SJSA1 (cell line): ENCODE results near the gene WDR27. TPM values are rescaled to one million over a fixed set of nuclear protein-coding genes. Genes with fewer than 3 reads are reported as not detected.

Experiments used
- DNase-seq, 2 experiments: peaks; one replicate each; pipeline ENCODE4 v3.0.0-alpha.2; 2015 to 2020; ENCODE audit warnings: low spot score in 2 of 2, low read depth in 1 of 2
- H3K27ac ChIP-seq: fragments of 250-450 bp; sonication (Bioruptor Pico); 2 replicates; pipeline ENCODE4 v1.5.1; 2020; ENCODE audit warnings: mild to moderate bottlenecking, moderate library complexity
- H3K27me3 ChIP-seq: fragments of 250-450 bp; sonication (Bioruptor Pico); replicated peaks from 2 replicates; pipeline ENCODE4 v1.5.1; 2020; ENCODE audit warnings: mild to moderate bottlenecking, moderate library complexity
- H3K36me3 ChIP-seq: fragments of 250-450 bp; sonication (Bioruptor Pico); 2 replicates; pipeline ENCODE4 v1.5.1; 2020; ENCODE audit warnings: mild to moderate bottlenecking
- H3K4me1 ChIP-seq: fragments of 250-450 bp; sonication (Bioruptor Pico); replicated peaks from 2 replicates; pipeline ENCODE4 v1.6.1; 2021; ENCODE audit warnings: mild to moderate bottlenecking
- H3K4me3 ChIP-seq: fragments of 250-450 bp; sonication (Bioruptor Pico); 2 replicates; pipeline ENCODE4 v1.5.1; 2020; ENCODE audit warnings: mild to moderate bottlenecking
- H3K9me3 ChIP-seq: fragments of 250-450 bp; sonication (Bioruptor Pico); replicated peaks from 2 replicates; pipeline ENCODE4 v1.5.1; 2020; ENCODE audit warnings: mild to moderate bottlenecking
- total RNA-seq: library from RNA; depleted of rRNA; stranded (reverse); fragments of >200 nt; shearing (Covaris generic); gene quantifications from 2 replicates; pipeline ENCODE4 v1.2.3, GENCODE V29; 2014

Gene WDR27
- total RNA-seq, 1 experiment from 2014 or later: 9.6 TPM

DNA sequence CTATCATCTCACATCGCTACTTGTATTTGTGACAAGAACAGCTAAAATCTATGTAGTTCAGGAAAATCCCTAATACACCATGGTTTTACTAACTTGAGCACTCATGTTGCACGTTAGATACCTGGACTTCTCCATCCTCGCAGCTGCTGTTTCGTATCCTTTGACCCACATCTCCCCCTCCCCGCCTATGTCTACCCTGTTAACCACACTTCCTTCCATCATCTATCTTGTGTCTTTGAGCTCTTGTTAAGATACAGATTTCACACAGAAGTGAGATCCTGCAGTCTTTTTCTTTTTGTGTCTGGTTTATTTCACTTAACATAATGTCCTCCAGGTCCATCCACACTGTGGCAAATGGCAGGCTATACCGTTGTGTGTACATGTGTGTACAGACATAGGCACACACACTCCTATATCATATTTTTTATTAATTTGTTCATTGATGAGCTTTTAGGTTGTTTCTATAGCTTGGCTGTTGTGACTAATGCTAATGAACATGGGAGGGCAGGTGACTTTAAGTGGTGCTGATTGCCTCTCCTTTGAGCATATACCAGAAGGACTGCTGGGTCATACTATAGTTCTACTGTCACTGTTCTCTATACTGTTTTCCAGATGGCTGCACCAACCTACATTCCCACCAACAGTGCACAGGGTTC, 117.8 kb downstream of the WDR27 start:
- DNase-seq: no peak
- Histone ChIP-seq H3K27ac (no peak overlapping the region), H3K4me1 (no peaks in the 10 kb centered on the region; the same call in 1 of the 2 replicates), H3K4me3 (no peak overlapping the region), H3K9me3 (no peaks in the 10 kb centered on the region), H3K36me3 (no peaks in the 10 kb centered on the region), H3K27me3 (no peaks in the 10 kb centered on the region)

GRCh38 chr6:169579407-169580111, 122.3 kb downstream of the WDR27 start:
- H3K4me3 ChIP-seq: no peak overlapping the region
- no peak for DNase-seq
- H3K36me3 ChIP-seq: no peaks in the 10 kb centered on the region
- H3K27me3 ChIP-seq: no peaks in the 10 kb centered on the region
- H3K27ac ChIP-seq: no peak overlapping the region
- H3K4me1 ChIP-seq: no peaks in the 10 kb centered on the region
- no peaks in the 10 kb centered on the region for H3K9me3 ChIP-seq

DNA sequence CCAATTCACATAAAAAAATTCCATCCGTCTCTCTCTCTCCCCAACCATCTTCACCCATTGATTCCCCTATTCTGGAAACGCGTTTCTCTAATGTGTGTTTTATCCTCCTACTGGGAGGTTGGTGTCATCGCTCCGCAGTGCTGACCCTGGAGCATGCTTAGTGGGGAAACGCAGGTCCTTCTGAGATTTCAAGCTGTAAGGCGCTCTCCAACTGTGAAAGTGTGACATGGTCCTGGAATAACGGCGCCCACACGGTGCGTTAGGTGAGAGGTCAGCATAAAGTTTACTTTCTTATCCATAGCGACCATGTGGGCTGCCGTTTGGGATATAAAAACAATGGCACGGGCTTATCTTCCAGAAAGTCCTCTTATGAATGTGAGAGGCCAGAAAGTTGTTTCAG, 123.9 kb downstream of the WDR27 start:
- Histone ChIP-seq H3K27ac (no peak overlapping the region), H3K9me3 (no peaks in the 10 kb centered on the region), H3K4me1 (no peaks in the 10 kb centered on the region), H3K36me3 (no peaks in the 10 kb centered on the region), H3K27me3 (no peaks in the 10 kb centered on the region), H3K4me3 (no peak overlapping the region)
- no peak for DNase-seq

DNA sequence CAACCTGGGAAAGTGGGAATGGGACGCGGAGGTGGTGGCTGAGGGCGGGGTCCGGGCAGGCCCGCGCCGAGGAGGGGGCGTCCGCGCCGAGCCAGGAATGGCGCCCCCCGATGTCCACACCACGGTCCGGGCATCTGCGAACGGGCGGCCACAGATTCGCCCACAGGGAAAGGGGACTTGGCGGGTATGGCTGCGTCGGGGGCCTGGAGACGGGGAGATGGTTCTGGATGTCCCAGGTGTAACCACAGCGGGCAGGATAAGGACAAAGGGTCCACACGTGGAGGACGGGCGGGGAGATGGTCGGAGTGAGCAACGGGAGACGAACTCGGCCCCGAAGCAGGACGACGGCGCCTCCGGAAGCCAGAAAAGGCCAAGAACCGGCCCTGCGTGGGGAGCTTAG, 124.6 kb downstream of the WDR27 start:
- DNase-seq: no peak
- H3K27me3 ChIP-seq: no peaks in the 10 kb centered on the region
- no peaks in the 10 kb centered on the region for H3K4me1 ChIP-seq
- no peaks in the 10 kb centered on the region for H3K36me3 ChIP-seq
- no peak overlapping the region for H3K4me3 ChIP-seq
- no peaks in the 10 kb centered on the region for H3K9me3 ChIP-seq
- H3K27ac ChIP-seq: no peak overlapping the region

GRCh38 chr6:169575821-169576220, 126.0 kb downstream of the WDR27 start:
- H3K9me3 ChIP-seq: no peaks in the 10 kb centered on the region
- no peak overlapping the region for H3K4me3 ChIP-seq
- no peaks in the 10 kb centered on the region for H3K36me3 ChIP-seq
- DNase-seq: no peak
- H3K27ac ChIP-seq: no peak overlapping the region
- no peaks in the 10 kb centered on the region for H3K27me3 ChIP-seq
- peaks cover 14% of the 10 kb centered on the region for H3K4me1 ChIP-seq

GRCh38 chr6:169575365-169575764, 126.5 kb downstream of the WDR27 start:
- H3K9me3 ChIP-seq: no peaks in the 10 kb centered on the region
- no peak overlapping the region for H3K4me3 ChIP-seq
- H3K36me3 ChIP-seq: no peaks in the 10 kb centered on the region
- DNase-seq: no peak
- H3K27ac ChIP-seq: no peak overlapping the region
- H3K4me1 ChIP-seq: peaks cover 18% of the 10 kb centered on the region
- no peaks in the 10 kb centered on the region for H3K27me3 ChIP-seq

DNA sequence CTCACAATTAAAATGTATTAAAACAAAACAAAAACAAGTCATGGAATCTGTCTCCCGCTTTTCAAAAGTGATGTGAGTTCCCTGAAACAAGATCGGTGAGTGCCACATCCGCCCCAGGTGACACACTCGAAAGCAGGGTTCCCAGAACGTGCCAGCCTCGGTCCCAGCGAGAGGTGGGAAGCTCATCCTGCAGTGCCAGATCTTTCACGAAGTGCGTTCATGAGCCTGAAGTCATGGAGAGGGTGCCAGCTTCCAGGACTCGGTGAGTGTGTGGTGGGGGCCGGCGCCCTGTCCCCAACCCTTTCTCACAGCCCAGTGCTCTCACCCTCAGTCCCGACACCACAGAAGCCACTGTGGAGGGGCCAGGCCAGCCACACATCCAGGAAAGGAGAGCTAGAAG, 127.4 kb downstream of the WDR27 start:
- no peak for DNase-seq
- H3K27ac ChIP-seq: no peak overlapping the region
- H3K27me3 ChIP-seq: no peaks in the 10 kb centered on the region

GRCh38 chr6:169573883-169574282, 127.9 kb downstream of the WDR27 start:
- no peak overlapping the region for H3K27ac ChIP-seq
- DNase-seq: no peak
- H3K4me3 ChIP-seq: no peak overlapping the region
- H3K36me3 ChIP-seq: no peaks in the 10 kb centered on the region
- no peaks in the 10 kb centered on the region for H3K27me3 ChIP-seq
- H3K4me1 ChIP-seq: peaks cover 21% of the 10 kb centered on the region
- no peaks in the 10 kb centered on the region for H3K9me3 ChIP-seq

More for the DNA sequence above, 127.4 kb downstream of the WDR27 start:
- Histone ChIP-seq H3K9me3 (no peaks in the 10 kb centered on the region), H3K4me3 (no peak overlapping the region), H3K36me3 (no peaks in the 10 kb centered on the region), H3K4me1 (peaks cover 21% of the 10 kb centered on the region)

GRCh38 chr6:169571123-169571962, 130.5 kb downstream of the WDR27 start:
- H3K4me1 ChIP-seq: peaks cover 21% of the 10 kb centered on the region
- no peaks in the 10 kb centered on the region for H3K27me3 ChIP-seq
- H3K4me3 ChIP-seq: no peak overlapping the region
- H3K9me3 ChIP-seq: no peaks in the 10 kb centered on the region
- peak; percentile 60 to 81 for DNase-seq
- peak overlapping the region; percentile 64 for H3K27ac ChIP-seq
- H3K36me3 ChIP-seq: no peaks in the 10 kb centered on the region

GRCh38 chr6:169568314-169569087, 133.3 kb downstream of the WDR27 start:
- Histone ChIP-seq H3K4me3 (no peak overlapping the region), H3K9me3 (no peaks in the 10 kb centered on the region), H3K36me3 (no peaks in the 10 kb centered on the region), H3K27me3 (no peaks in the 10 kb centered on the region), H3K27ac (no peak overlapping the region), H3K4me1 (peaks cover 21% of the 10 kb centered on the region)
- no peak for DNase-seq

DNA sequence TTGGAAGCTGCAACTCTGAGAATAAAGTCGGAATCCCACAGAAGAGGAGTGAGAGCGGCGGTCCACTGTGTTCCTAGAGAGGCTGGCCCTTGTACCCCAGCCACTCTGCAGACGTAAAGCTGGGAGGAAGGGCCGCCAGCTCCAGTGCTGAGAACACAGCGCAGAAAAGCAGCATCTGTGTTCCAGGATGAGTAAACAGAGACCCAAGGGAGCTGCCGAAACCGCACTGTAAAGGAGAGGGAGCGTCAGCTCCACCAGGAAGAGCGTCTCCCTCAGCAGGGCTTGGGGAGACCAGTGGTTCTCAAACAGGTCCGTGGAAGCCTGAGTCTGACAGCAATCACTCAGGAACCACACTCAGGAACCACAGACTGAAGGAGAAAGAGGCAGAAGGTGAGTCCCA, 134.0 kb downstream of the WDR27 start:
- Histone ChIP-seq H3K27ac (no peak overlapping the region), H3K27me3 (no peaks in the 10 kb centered on the region)

DNA sequence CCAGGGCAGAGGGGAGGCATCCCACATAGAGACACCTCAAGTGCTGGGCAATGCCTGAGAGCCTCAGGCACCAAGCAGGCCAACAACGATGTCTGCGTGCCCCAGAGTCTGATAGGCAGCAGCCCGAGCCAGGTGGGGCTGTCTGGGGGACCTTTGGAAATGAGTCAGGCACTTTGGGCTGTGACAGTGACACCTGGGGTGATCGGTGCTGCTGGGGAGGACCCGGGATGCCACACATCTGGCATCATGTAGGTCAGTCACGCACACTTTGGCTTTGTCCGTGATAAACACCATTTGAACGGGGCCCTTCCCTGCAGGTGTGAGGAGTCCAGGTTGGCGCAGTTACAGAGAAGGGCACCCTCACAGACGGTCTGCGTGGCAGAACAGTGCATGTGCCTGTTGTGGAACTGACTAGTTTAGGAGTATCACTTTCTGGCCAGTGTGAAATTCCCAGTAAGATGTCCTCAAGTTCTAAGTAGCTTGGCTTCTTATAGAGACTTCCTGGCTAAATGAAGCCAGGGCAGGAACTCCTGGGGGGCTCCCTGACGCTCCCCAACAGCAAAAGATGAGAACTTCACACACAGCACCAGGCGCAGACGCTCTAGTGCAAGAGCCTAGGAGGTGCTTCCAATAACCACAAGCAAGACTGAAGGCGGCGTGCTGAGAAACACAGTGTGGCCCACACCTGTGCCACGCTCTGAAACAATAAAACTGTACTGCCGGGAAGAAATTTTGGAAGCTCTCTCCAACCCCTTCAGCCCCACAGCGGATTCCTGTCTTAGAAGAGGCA, 134.7 kb downstream of the WDR27 start:
- DNase-seq: no peak
- Histone ChIP-seq H3K27ac (no peak overlapping the region), H3K4me3 (no peak overlapping the region), H3K27me3 (no peaks in the 10 kb centered on the region), H3K36me3 (no peaks in the 10 kb centered on the region), H3K4me1 (peaks cover 21% of the 10 kb centered on the region), H3K9me3 (no peaks in the 10 kb centered on the region)

More for the DNA sequence above, 134.0 kb downstream of the WDR27 start:
- H3K4me3 ChIP-seq: no peak overlapping the region
- peaks cover 21% of the 10 kb centered on the region for H3K4me1 ChIP-seq
- no peaks in the 10 kb centered on the region for H3K36me3 ChIP-seq
- no peaks in the 10 kb centered on the region for H3K9me3 ChIP-seq
- DNase-seq: no peak

- Histone ChIP-seq H3K4me1 (peaks cover 12% of the 10 kb centered on the region), H3K27ac (no peak overlapping the region)
Measured at GRCh38 chr6:169566319-169566718, 135.5 kb downstream of the WDR27 start.

More at GRCh38 chr6:169566319-169566718, 135.5 kb downstream of the WDR27 start:
- Histone ChIP-seq H3K4me3 (no peak overlapping the region), H3K36me3 (no peaks in the 10 kb centered on the region), H3K27me3 (no peaks in the 10 kb centered on the region), H3K9me3 (no peaks in the 10 kb centered on the region)
- no peak for DNase-seq
